Fibroblast of lung (primary cell): Measurements from ENCODE around the gene FMNL1. TPM values are rescaled to one million over a fixed set of nuclear protein-coding genes. Genes with fewer than 3 reads are reported as not detected.

ENCODE experiments used
- DNase-seq, 2 donors: peaks; one replicate each; pipeline versions ENCODE4 v3.0.0 to v3.0.0-alpha.2; 2010; ENCODE audit warnings: low read depth in 2 of 2
- H2AFZ ChIP-seq: 2 replicates; pipeline ENCODE4 v1.5.1; 2012; ENCODE audit warnings: low read length, control low read depth, inconsistent platforms
- H3K27ac ChIP-seq: 2 replicates; pipeline ENCODE4 v1.5.1; 2011; ENCODE audit warnings: low read length, control low read depth; ENCODE audit not compliant: insufficient read depth
- H3K27me3 ChIP-seq: 2 replicates; pipeline ENCODE4 v1.5.1; 2011; ENCODE audit warnings: mild to moderate bottlenecking, low read length; ENCODE audit not compliant: control insufficient read depth, insufficient read depth
- H3K36me3 ChIP-seq: 2 replicates; pipeline ENCODE4 v1.5.1; 2011; ENCODE audit warnings: low read length; ENCODE audit not compliant: control insufficient read depth, insufficient read depth
- H3K4me1 ChIP-seq: 2 replicates; pipeline ENCODE4 v1.5.1; 2011; ENCODE audit warnings: low read length; ENCODE audit not compliant: control insufficient read depth, insufficient read depth; ENCODE audit errors: extremely low read depth
- H3K4me2 ChIP-seq: 2 replicates; pipeline ENCODE4 v1.5.1; 2011; ENCODE audit warnings: low read length, control low read depth; ENCODE audit not compliant: insufficient read depth; ENCODE audit errors: extremely low read depth
- H3K4me3 ChIP-seq, 4 experiments: fragments of 200-600 bp in 1 of 4; sonication (generic) in 1 of 4; replicated peaks in 1 of 4; 2 replicates each; pipeline ENCODE4 v1.5.1; 2011 to 2016; ENCODE audit warnings: low read length in 4 of 4, low read depth in 3 of 4, mild to moderate bottlenecking in 3 of 4, control low read depth in 2 of 4, inconsistent platforms in 1 of 4, mixed read lengths in 1 of 4; ENCODE audit not compliant: insufficient read depth in 1 of 4; ENCODE audit errors: control extremely low read depth in 1 of 4
- H3K79me2 ChIP-seq: 2 replicates; pipeline ENCODE4 v1.5.1; 2012; ENCODE audit warnings: mild to moderate bottlenecking, low read length, inconsistent platforms; ENCODE audit not compliant: control insufficient read depth, insufficient read depth
- H3K9ac ChIP-seq: 2 replicates; pipeline ENCODE4 v1.5.1; 2011; ENCODE audit warnings: mild to moderate bottlenecking, low read length, control low read depth; ENCODE audit not compliant: insufficient read depth
- H3K9me3 ChIP-seq: 2 replicates; pipeline ENCODE4 v1.5.1; 2012; ENCODE audit warnings: low read depth, low read length; ENCODE audit not compliant: control insufficient read depth, insufficient read depth
- H4K20me1 ChIP-seq: 2 replicates; pipeline ENCODE4 v1.5.1; 2011; ENCODE audit warnings: low read length; ENCODE audit not compliant: control insufficient read depth, insufficient read depth; ENCODE audit errors: extremely low read depth
- CTCF ChIP-seq, 2 donors: IDR thresholded peaks in 1 of 2; conservative IDR thresholded peaks in 1 of 2; 1 replicate in 1 of 2; 2 replicates in 1 of 2; pipeline ENCODE4 v1.5.1; 2011 to 2012; ENCODE audit warnings: low read length in 2 of 2, control low read depth in 1 of 2, inconsistent platforms in 1 of 2, low read depth in 1 of 2, mild to moderate bottlenecking in 1 of 2
- EZH2 ChIP-seq: IDR thresholded peaks from 2 replicates; pipeline ENCODE4 v1.5.1; 2012; ENCODE audit warnings: low read length, control low read depth, mild to moderate bottlenecking; ENCODE audit errors: missing control alignments
- polyA plus RNA-seq, 2 donors: library from polyadenylated mRNA; depleted of rRNA in 1 of 2; stranded (reverse) in 1 of 2; unstranded in 1 of 2; fragments of >200 nt; gene quantifications; 2 replicates each; pipeline ENCODE4 v1.2.1, GENCODE V29; 2011 to 2012; ENCODE audit warnings: missing spikeins in 1 of 2
- total RNA-seq: library from RNA; depleted of rRNA; stranded (reverse); fragments of >200 nt; gene quantifications from 2 replicates; pipeline ENCODE4 v1.2.1, GENCODE V29; 2014

FMNL1 gene
- total and polyA plus RNA-seq, 2 donors (not counting 1 experiment from before 2014, with no cell fraction given) = 1.1 to 2.8 TPM

- TF ChIP-seq CTCF (conservative IDR thresholded peaks at IDR 0.05 in 1 of 2, IDR thresholded peaks at IDR 0.05 in 1 of 2; ENCODE audit: low read depth in 1 of 2, low read length in 2 of 2) (no peak), EZH2 (no peak)
- Histone ChIP-seq H3K4me3 (no peak overlapping the region), H3K36me3 (no peaks in the 10 kb centered on the region), H3K4me1 (peaks cover 17% of the 10 kb centered on the region), H3K27me3 (no peaks in the 10 kb centered on the region), H3K9me3 (no peaks in the 10 kb centered on the region), H2AFZ (no peak overlapping the region), H4K20me1 (no peaks in the 10 kb centered on the region), H3K79me2 (no peaks in the 10 kb centered on the region), H3K4me2 (no peak overlapping the region), H3K27ac (no peak overlapping the region), H3K9ac (no peak overlapping the region)
- no peak for DNase-seq
These were observed 45.9 kb upstream of the FMNL1 start for GRCh38 chr17:45175759-45176115.

DNA sequence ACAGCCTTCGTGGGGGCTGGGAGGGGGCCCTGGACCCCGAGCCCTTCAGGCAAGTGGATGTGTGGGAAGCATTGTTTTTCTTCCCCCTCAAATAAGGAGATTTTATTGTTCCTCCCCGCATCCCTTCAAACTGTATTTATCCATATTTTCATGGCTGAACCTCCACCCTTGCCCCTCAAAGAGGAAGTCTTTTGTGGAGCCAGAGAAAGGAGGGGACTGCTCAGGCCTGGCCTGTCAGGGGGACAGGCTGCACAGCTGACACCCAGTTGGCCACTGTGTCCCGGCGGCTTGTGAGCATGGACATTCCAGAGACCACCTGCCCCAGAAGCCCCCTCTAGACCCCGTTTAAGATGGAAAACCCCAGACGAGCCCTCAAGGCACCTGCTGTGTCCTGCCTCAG lies 44.1 kb upstream of the FMNL1 start:
- Histone ChIP-seq H3K4me1 (peaks cover 5% of the 10 kb centered on the region), H3K9me3 (no peaks in the 10 kb centered on the region), H3K36me3 (no peaks in the 10 kb centered on the region), H3K4me3 (no peak overlapping the region), H3K4me2 (no peak overlapping the region), H3K27ac (no peak overlapping the region), H3K79me2 (no peaks in the 10 kb centered on the region), H2AFZ (no peak overlapping the region), H3K9ac (no peak overlapping the region), H4K20me1 (no peaks in the 10 kb centered on the region), H3K27me3 (no peaks in the 10 kb centered on the region)
- TF ChIP-seq CTCF (conservative IDR thresholded peaks at IDR 0.05 in 1 of 2, IDR thresholded peaks at IDR 0.05 in 1 of 2; ENCODE audit: low read depth in 1 of 2, low read length in 2 of 2) (no peak), EZH2 (no peak)
- DNase-seq = no peak

- TF ChIP-seq EZH2 (no peak), CTCF (conservative IDR thresholded peaks at IDR 0.05 in 1 of 2, IDR thresholded peaks at IDR 0.05 in 1 of 2; ENCODE audit: low read depth in 1 of 2, low read length in 2 of 2) (no peak)
- no peak for DNase-seq
- Histone ChIP-seq H3K9me3 (no peaks in the 10 kb centered on the region), H3K9ac (no peak overlapping the region), H3K4me3 (no peak overlapping the region), H4K20me1 (no peaks in the 10 kb centered on the region), H3K36me3 (no peaks in the 10 kb centered on the region), H3K27ac (no peak overlapping the region), H3K79me2 (no peaks in the 10 kb centered on the region), H3K4me2 (no peak overlapping the region), H3K27me3 (no peaks in the 10 kb centered on the region), H3K4me1 (no peaks in the 10 kb centered on the region), H2AFZ (no peak overlapping the region)
These were observed 37.5 kb upstream of the FMNL1 start for GRCh38 chr17:45184144-45184543.
